GM13976 (cell line): ENCODE data around the gene SPAG17.

Source experiments
- DNase-seq: peaks from one replicate; pipeline ENCODE4 v3.0.0; 2012; ENCODE audit warnings: low spot score
- in situ Hi-C: fragments of 300-500 bp; cut with MboI; formaldehyde crosslinking; loops from one replicate; pipeline ENCODE4 v1.12.0; 2022; ENCODE audit warnings: low sequenced_read_pairs, mixed read lengths, inconsistent platforms; ENCODE audit not compliant: unreplicated experiment
- TF ChIP-seq, protein P1 (sequence below): IDR thresholded peaks from 2 replicates; pipeline ENCODE4 v1.5.1; 2012; ENCODE audit warnings: borderline replicate concordance, mild to moderate bottlenecking; ENCODE audit not compliant: insufficient read depth; ENCODE audit errors: extremely low read depth, missing control alignments, control extremely low read depth

SPAG17 gene

DNA sequence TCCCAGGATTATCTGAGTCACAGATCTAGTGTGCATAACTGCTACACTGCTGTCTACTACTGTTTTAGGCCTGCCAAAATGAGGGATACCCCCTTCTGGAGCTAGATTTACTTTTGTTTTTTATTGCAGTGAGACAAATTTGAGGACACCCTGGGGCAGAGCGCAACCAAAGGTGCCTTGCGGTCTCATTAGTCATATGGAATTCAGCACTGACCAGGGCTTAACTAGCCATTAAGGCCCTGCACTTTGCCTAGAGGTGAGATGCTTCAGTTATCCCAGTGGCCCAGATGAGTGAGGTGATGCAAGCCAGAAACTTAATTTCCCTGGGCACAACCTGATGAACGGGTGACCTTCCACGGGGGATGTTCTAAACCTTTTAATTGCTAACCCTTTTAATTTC is 998 bp upstream of the SPAG17 start:
- TF ChIP-seq, protein P1, sequence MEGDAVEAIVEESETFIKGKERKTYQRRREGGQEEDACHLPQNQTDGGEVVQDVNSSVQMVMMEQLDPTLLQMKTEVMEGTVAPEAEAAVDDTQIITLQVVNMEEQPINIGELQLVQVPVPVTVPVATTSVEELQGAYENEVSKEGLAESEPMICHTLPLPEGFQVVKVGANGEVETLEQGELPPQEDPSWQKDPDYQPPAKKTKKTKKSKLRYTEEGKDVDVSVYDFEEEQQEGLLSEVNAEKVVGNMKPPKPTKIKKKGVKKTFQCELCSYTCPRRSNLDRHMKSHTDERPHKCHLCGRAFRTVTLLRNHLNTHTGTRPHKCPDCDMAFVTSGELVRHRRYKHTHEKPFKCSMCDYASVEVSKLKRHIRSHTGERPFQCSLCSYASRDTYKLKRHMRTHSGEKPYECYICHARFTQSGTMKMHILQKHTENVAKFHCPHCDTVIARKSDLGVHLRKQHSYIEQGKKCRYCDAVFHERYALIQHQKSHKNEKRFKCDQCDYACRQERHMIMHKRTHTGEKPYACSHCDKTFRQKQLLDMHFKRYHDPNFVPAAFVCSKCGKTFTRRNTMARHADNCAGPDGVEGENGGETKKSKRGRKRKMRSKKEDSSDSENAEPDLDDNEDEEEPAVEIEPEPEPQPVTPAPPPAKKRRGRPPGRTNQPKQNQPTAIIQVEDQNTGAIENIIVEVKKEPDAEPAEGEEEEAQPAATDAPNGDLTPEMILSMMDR: no peak
- DNase-seq: no peak
- in situ Hi-C loops: no loop called here

DNA sequence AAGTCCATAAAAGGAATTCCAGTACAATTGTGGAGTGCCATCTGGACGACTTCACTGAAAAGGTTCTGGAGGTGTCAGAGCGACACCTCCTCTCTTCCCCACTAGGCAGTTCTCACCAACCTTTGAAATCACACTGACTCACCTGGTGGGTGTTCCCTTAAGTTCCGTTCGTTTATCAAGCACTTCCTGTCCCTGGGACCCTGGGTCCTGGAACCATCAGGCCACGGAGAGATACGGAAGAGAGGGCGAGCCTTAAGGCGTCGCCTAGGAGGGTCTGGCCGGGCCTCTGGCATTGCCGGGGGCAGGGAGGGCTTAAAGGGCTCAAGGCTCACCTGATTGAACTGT is 317 bp downstream of the SPAG17 start:
- TF ChIP-seq, protein P1: no peak
- in situ Hi-C loops: no loop called here

DNA sequence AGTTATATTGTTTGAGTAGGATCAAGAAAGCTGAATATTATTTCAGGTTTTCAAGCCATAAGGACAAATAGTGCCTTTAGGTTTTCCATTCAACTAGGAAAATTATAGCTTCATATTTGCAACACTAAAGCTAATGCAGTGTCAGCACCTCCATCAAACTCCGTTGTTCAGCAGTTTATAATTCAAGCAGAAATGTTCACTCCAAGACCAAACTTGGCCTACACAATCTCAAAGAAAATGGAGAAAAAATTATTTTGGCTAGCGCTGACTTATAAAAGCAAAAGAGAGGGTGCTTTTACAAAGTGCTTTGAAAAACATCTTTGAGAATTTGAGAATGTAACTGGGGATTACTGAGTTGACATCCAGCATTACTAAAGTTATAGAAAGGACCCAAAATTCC is 1.4 kb downstream of the SPAG17 start:
- DNase-seq: no peak
- in situ Hi-C loops: no loop called here
- TF ChIP-seq, protein P1: no peak

More for the DNA sequence above, 317 bp downstream of the SPAG17 start:
- no peak for DNase-seq

DNA sequence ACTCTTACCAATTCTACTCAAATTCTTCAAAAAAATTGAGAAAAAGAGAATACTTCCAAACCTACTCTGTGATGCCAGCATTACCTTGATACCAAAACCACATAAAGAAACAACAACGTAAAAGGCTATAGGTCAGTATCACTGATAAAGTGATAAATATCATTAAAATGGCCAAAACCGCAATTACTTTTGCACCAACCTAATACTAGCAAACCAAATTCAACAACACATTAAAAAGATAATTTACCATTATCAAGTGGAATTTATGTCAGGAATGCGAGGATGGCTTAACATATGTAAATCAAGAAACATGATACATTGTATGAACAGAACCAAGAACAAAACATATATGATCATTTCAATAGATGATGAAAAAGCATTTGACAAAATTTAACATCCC is 7.0 kb downstream of the SPAG17 start:
- in situ Hi-C loops: no loop called here
- TF ChIP-seq, protein P1: no peak
- no peak for DNase-seq

DNA sequence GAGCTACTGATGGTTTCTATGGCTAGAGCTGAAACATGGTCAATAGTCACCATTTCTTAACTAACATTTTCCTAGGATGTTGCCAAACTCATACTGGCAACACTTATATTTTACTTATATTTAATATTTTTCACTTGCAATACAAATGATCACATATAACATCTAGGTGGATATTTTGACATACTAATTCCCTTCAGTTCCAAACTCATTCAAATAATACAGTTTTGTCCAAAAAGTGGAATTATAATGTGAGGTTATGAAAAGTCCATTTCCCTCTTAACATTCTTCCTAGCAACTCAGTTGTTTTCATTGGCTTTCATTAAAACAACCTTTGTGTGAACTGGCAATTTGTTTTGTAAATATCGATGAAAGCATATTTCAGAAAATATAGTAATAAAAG is 16.0 kb downstream of the SPAG17 start:
- in situ Hi-C loops: loop anchor here (25.0 kb wide), 1 partner anchor 843 kb away; no protein-coding TSS in a partner anchor
- TF ChIP-seq, protein P1: no peak
- DNase-seq: no peak

DNA sequence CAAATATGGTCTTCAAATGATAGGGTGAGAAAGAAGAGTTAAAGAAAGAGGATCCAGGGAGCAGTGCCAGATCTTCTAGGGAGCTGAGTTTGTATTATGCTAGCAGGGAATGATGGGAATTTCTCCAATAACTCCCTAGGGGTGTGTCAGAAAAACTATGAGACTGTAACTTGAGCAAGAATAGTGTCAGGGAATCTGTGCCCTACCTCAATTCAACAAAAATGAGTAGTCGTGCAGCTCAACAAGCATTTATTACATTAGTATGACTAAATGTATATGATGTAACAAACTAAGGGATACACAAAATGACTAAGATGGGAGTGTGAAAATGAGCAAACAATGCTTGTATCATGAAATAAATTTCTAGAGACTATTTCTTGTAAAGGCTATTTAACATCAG is 24.2 kb downstream of the SPAG17 start:
- TF ChIP-seq, protein P1: no peak
- DNase-seq: no peak
- in situ Hi-C loops: loop anchor here (25.0 kb wide), 1 partner anchor 851 kb away; no protein-coding TSS in a partner anchor

DNA sequence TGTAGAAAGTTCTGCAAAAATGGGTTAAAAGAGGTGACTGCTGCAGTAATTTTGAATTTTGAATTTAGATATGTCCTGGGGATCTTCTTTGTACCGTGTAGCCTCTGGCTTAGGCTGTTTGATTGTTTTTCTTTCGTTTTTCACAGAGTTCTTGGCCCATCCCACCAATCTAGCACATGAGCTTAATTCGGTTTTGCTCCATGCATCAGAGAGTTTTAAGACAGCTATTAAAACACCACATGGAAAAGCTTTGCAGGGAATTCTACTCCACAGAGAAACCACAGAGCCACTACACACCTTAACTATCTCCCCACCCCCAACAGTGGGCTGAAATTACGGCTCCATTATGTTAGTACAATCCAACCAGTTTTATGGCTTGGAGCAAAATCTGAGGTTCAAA is 25.5 kb downstream of the SPAG17 start:
- in situ Hi-C loops: loop anchor here (25.0 kb wide), 1 partner anchor 853 kb away; no protein-coding TSS in a partner anchor
- TF ChIP-seq, protein P1: no peak
- no peak for DNase-seq
